ENCODE results near the gene CACNA2D4.

The CACNA2D4 gene

GRCh38 chr12:1847411-1847810 lies 71.0 kb downstream of the CACNA2D4 start:
- no peak overlapping the region for H3K4me3 ChIP-seq (ENCODE audit: low read depth in 1 of 5, low read length in 5 of 5)
- H3K27ac ChIP-seq (ENCODE audit: low read depth, low read length), result no peak overlapping the region
- H3K4me1 ChIP-seq (ENCODE audit: control insufficient read depth in 5 of 5, insufficient read depth in 5 of 5, low read length in 5 of 5), result no peaks in the 10 kb centered on the region
- H3K27me3 ChIP-seq (ENCODE audit: control insufficient read depth in 5 of 5, insufficient read depth in 4 of 5, low read length in 5 of 5), result peaks cover 3 to 12% (median 10%) of the 10 kb centered on the region in 5 donors
- no peaks in the 10 kb centered on the region for H3K9me3 ChIP-seq (ENCODE audit: control insufficient read depth in 5 of 5, low read length in 5 of 5)
- no peak overlapping the region for H3K9ac ChIP-seq (ENCODE audit: low read length in 5 of 5)
- H3K36me3 ChIP-seq (ENCODE audit: control insufficient read depth in 5 of 5, insufficient read depth in 5 of 5, low read length in 5 of 5), result no peaks in the 10 kb centered on the region

DNA sequence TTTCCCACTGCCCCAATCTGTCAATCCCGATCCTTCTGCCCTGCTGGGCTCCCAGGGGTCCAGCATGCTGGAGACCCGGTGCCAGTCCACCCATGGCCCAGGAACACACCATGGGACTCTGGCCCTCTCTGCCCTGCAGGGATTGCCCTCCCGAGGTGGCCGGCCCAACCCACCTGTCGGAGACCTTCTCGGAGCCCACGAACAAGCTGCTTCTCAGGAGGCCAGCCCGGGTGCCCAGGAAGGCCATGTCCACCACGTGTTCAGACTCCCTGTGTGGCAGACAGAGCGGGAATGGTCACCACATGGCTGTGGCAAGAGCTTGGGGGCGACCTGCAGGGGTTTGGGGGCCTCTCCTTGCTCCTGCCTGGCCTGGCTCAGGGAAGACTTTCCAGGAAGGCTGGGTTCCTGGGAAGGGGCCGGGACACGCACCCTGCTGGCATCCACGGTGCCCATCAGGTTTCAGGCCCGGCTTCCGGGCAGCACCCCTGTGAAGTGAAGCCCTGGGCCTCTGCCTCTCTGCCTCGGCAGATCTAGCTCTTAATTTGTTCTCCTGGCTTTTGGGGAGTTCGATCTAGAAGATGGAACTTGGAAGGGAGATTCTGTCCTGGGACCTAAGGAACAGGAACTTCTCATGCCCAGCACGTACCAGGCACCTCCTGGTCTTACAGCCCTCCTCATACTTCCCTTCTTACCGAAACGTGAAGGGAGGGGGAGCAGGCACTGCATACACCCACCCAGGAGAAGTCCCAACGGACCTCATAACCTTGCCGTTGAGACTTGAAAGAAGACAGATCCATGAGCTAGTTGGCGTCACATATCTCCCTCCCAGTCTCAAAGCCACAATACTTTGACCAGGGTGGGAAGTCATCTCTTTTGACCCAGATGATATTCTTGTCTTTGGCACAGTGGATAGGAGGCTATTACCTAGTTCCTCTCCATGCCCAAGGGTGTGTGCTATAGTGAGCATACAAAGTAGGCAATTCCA lies 71.7 kb downstream of the CACNA2D4 start:
- Histone ChIP-seq H3K27me3 (ENCODE audit: control insufficient read depth in 5 of 5, insufficient read depth in 4 of 5, low read length in 5 of 5) (peaks cover 8 to 14% (median 12%) of the 10 kb centered on the region in 5 donors), H3K9me3 (ENCODE audit: control insufficient read depth in 5 of 5, low read length in 5 of 5) (no peaks in the 10 kb centered on the region)

GRCh38 chr12:1845886-1846285 lies 72.6 kb downstream of the CACNA2D4 start:
- no peaks in the 10 kb centered on the region for H3K36me3 ChIP-seq (ENCODE audit: control insufficient read depth in 5 of 5, insufficient read depth in 5 of 5, low read length in 5 of 5)
- no peak overlapping the region for H3K27ac ChIP-seq (ENCODE audit: low read depth, low read length)
- no peak overlapping the region for H3K9ac ChIP-seq (ENCODE audit: low read length in 5 of 5)
- no peak overlapping the region for H3K4me3 ChIP-seq (ENCODE audit: low read depth in 1 of 5, low read length in 5 of 5)
- H3K27me3 ChIP-seq (ENCODE audit: control insufficient read depth in 5 of 5, insufficient read depth in 4 of 5, low read length in 5 of 5), result peaks cover 8 to 14% (median 12%) of the 10 kb centered on the region in 5 donors
- no peaks in the 10 kb centered on the region for H3K9me3 ChIP-seq (ENCODE audit: control insufficient read depth in 5 of 5, low read length in 5 of 5)
- no peaks in the 10 kb centered on the region for H3K4me1 ChIP-seq (ENCODE audit: control insufficient read depth in 5 of 5, insufficient read depth in 5 of 5, low read length in 5 of 5)

More for the DNA sequence above, 71.7 kb downstream of the CACNA2D4 start:
- no peaks in the 10 kb centered on the region for H3K36me3 ChIP-seq (ENCODE audit: control insufficient read depth in 5 of 5, insufficient read depth in 5 of 5, low read length in 5 of 5)
- no peak overlapping the region for H3K9ac ChIP-seq (ENCODE audit: low read length in 5 of 5)
- no peak overlapping the region for H3K27ac ChIP-seq (ENCODE audit: low read depth, low read length)
- no peaks in the 10 kb centered on the region for H3K4me1 ChIP-seq (ENCODE audit: control insufficient read depth in 5 of 5, insufficient read depth in 5 of 5, low read length in 5 of 5)
- H3K4me3 ChIP-seq (ENCODE audit: low read depth in 1 of 5, low read length in 5 of 5), result no peak overlapping the region

- H3K9me3 ChIP-seq (ENCODE audit: control insufficient read depth in 5 of 5, low read length in 5 of 5), result no peaks in the 10 kb centered on the region
Measured at GRCh38 chr12:1845427-1845826, 73.0 kb downstream of the CACNA2D4 start.

GRCh38 chr12:1844661-1845409 lies 73.6 kb downstream of the CACNA2D4 start:
- Histone ChIP-seq H3K27ac (ENCODE audit: low read depth, low read length) (no peak overlapping the region), H3K36me3 (ENCODE audit: control insufficient read depth in 5 of 5, insufficient read depth in 5 of 5, low read length in 5 of 5) (no peaks in the 10 kb centered on the region), H3K4me1 (ENCODE audit: control insufficient read depth in 5 of 5, insufficient read depth in 5 of 5, low read length in 5 of 5) (no peaks in the 10 kb centered on the region), H3K9ac (ENCODE audit: low read length in 5 of 5) (no peak overlapping the region), H3K27me3 (ENCODE audit: control insufficient read depth in 5 of 5, insufficient read depth in 4 of 5, low read length in 5 of 5) (peaks cover 8 to 15% (median 14%) of the 10 kb centered on the region in 5 donors), H3K9me3 (ENCODE audit: control insufficient read depth in 5 of 5, low read length in 5 of 5) (no peaks in the 10 kb centered on the region), H3K4me3 (ENCODE audit: low read depth in 1 of 5, low read length in 5 of 5) (no peak overlapping the region)

More at GRCh38 chr12:1845427-1845826, 73.0 kb downstream of the CACNA2D4 start:
- Histone ChIP-seq H3K27me3 (ENCODE audit: control insufficient read depth in 5 of 5, insufficient read depth in 4 of 5, low read length in 5 of 5) (peaks cover 8 to 15% (median 14%) of the 10 kb centered on the region in 5 donors), H3K36me3 (ENCODE audit: control insufficient read depth in 5 of 5, insufficient read depth in 5 of 5, low read length in 5 of 5) (no peaks in the 10 kb centered on the region), H3K9ac (ENCODE audit: low read length in 5 of 5) (no peak overlapping the region), H3K4me3 (ENCODE audit: low read depth in 1 of 5, low read length in 5 of 5) (no peak overlapping the region), H3K4me1 (ENCODE audit: control insufficient read depth in 5 of 5, insufficient read depth in 5 of 5, low read length in 5 of 5) (no peaks in the 10 kb centered on the region), H3K27ac (ENCODE audit: low read depth, low read length) (no peak overlapping the region)

- no peaks in the 10 kb centered on the region for H3K36me3 ChIP-seq (ENCODE audit: control insufficient read depth in 5 of 5, insufficient read depth in 5 of 5, low read length in 5 of 5)
- peaks cover 8 to 17% (median 15%) of the 10 kb centered on the region in 5 donors for H3K27me3 ChIP-seq (ENCODE audit: control insufficient read depth in 5 of 5, insufficient read depth in 4 of 5, low read length in 5 of 5)
- H3K9ac ChIP-seq (ENCODE audit: low read length in 5 of 5), result no peak overlapping the region
- no peaks in the 10 kb centered on the region for H3K4me1 ChIP-seq (ENCODE audit: control insufficient read depth in 5 of 5, insufficient read depth in 5 of 5, low read length in 5 of 5)
- H3K4me3 ChIP-seq (ENCODE audit: low read depth in 1 of 5, low read length in 5 of 5), result no peak overlapping the region
- H3K27ac ChIP-seq (ENCODE audit: low read depth, low read length), result no peak overlapping the region
- H3K9me3 ChIP-seq (ENCODE audit: control insufficient read depth in 5 of 5, low read length in 5 of 5), result no peaks in the 10 kb centered on the region
Measured at GRCh38 chr12:1844223-1844622, 74.2 kb downstream of the CACNA2D4 start.

GRCh38 chr12:1843641-1844005 lies 74.8 kb downstream of the CACNA2D4 start:
- no peaks in the 10 kb centered on the region for H3K4me1 ChIP-seq (ENCODE audit: control insufficient read depth in 5 of 5, insufficient read depth in 5 of 5, low read length in 5 of 5)
- H3K9ac ChIP-seq (ENCODE audit: low read length in 5 of 5), result no peak overlapping the region
- peaks cover 8 to 17% (median 15%) of the 10 kb centered on the region in 5 donors for H3K27me3 ChIP-seq (ENCODE audit: control insufficient read depth in 5 of 5, insufficient read depth in 4 of 5, low read length in 5 of 5)
- H3K36me3 ChIP-seq (ENCODE audit: control insufficient read depth in 5 of 5, insufficient read depth in 5 of 5, low read length in 5 of 5), result no peaks in the 10 kb centered on the region
- H3K4me3 ChIP-seq (ENCODE audit: low read depth in 1 of 5, low read length in 5 of 5), result no peak overlapping the region
- no peak overlapping the region for H3K27ac ChIP-seq (ENCODE audit: low read depth, low read length)
- no peaks in the 10 kb centered on the region for H3K9me3 ChIP-seq (ENCODE audit: control insufficient read depth in 5 of 5, low read length in 5 of 5)

DNA sequence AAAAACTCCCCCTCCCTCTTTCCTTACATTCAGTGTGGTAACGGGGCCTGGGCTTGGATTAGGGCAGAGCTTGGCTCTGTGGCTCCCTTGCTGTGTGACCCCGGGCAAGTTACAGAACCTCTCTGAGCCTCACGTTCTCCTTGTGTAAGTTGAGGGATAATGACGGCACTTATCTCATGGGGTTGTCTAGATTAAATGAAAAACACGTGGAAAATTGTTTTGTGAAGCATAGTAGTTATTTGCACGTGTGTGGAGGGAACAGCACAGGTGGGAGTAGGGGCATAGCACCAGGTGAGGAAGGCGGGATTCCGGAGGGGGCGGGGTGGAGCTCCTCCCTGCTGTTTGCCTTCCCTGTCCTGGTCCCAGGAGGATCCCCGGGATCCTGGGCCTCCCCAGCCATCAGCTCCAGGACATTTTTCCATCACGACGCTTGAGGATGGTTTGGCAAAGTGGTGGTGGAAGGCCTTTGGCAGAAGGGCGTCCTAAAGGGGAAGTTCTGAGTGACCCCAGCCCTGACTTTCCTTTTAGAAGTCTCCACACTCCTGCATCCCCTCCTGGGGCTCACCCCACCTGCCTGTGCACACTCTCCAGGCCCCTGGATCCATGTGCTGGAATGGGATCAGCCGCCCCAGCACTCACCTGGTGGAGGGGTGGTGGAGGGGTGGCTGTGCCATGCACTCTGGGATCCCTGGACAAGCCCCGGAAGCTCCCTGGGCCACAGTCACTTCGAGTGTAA lies 75.4 kb downstream of the CACNA2D4 start:
- no peak overlapping the region for H3K4me3 ChIP-seq (ENCODE audit: low read depth in 1 of 5, low read length in 5 of 5)
- no peaks in the 10 kb centered on the region for H3K4me1 ChIP-seq (ENCODE audit: control insufficient read depth in 5 of 5, insufficient read depth in 5 of 5, low read length in 5 of 5)
- H3K9ac ChIP-seq (ENCODE audit: low read length in 5 of 5), result no peak overlapping the region
- no peaks in the 10 kb centered on the region for H3K36me3 ChIP-seq (ENCODE audit: control insufficient read depth in 5 of 5, insufficient read depth in 5 of 5, low read length in 5 of 5)
- peaks cover 8 to 18% (median 15%) of the 10 kb centered on the region in 5 donors for H3K27me3 ChIP-seq (ENCODE audit: control insufficient read depth in 5 of 5, insufficient read depth in 4 of 5, low read length in 5 of 5)
- no peak overlapping the region for H3K27ac ChIP-seq (ENCODE audit: low read depth, low read length)
- H3K9me3 ChIP-seq (ENCODE audit: control insufficient read depth in 5 of 5, low read length in 5 of 5), result no peaks in the 10 kb centered on the region

DNA sequence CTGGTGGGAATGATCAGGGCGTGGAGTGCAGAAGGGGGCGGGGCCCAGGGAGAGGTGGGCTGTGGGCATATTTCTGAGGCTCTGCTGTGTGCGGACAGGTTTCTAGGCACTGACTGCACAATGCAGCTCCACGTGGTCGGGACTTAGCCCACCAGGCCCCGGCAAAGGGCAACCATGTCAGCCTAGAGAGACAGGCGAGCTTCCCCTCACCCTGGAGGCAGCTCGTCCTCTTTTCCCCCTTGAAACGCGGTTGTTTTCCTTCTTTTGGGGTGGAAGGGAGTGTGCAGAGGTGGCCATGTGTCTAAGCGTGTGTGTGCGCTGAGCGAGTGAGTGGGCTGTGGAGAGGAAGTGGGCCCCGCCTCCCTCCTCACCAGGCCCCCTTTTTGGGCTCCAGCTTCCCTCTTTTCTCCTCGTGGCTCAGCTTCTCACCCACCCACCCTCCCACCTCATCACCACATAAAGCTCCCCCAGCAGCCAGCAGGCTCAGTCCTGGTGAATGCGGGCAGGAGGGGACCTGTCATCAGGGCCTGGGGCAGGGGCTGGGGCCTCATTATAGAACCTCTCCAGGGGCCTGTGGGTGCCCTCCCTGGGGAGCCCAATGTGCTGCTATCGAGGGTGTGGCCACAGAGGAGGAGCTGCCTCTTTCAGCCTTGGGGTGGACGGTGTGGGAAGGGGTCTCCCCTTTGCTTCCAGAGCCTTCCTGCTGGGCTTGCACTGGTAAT lies 76.1 kb downstream of the CACNA2D4 start:
- Histone ChIP-seq H3K4me1 (ENCODE audit: control insufficient read depth in 5 of 5, insufficient read depth in 5 of 5, low read length in 5 of 5) (no peaks in the 10 kb centered on the region), H3K9me3 (ENCODE audit: control insufficient read depth in 5 of 5, low read length in 5 of 5) (no peaks in the 10 kb centered on the region), H3K4me3 (ENCODE audit: low read depth in 1 of 5, low read length in 5 of 5) (no peak overlapping the region), H3K27me3 (ENCODE audit: control insufficient read depth in 5 of 5, insufficient read depth in 4 of 5, low read length in 5 of 5) (peaks cover 8 to 21% (median 15%) of the 10 kb centered on the region in 5 donors), H3K9ac (ENCODE audit: low read length in 5 of 5) (no peak overlapping the region), H3K27ac (ENCODE audit: low read depth, low read length) (no peak overlapping the region), H3K36me3 (ENCODE audit: control insufficient read depth in 5 of 5, insufficient read depth in 5 of 5, low read length in 5 of 5) (no peaks in the 10 kb centered on the region)
